HEK293 (cell line): ENCODE results near the gene PIP4K2C.

Experiments used
- GLIS1 ChIP-seq: fragments of 450-650 bp; formaldehyde crosslinking; IDR thresholded peaks from 2 replicates; pipeline ENCODE4 v1.5.1; 2016; ENCODE audit warnings: missing biosample characterization, missing genetic modification characterization
- KLF16 ChIP-seq: fragments of 450-650 bp; formaldehyde crosslinking; IDR thresholded peaks from 2 replicates; pipeline ENCODE4 v1.5.1; 2017; ENCODE audit warnings: missing biosample characterization, missing genetic modification characterization
- OVOL3 ChIP-seq: fragments of 450-650 bp; formaldehyde crosslinking; IDR thresholded peaks from 2 replicates; pipeline ENCODE4 v1.5.1; 2016; ENCODE audit warnings: missing biosample characterization, missing genetic modification characterization
- SALL2 ChIP-seq: fragments of 450-650 bp; formaldehyde crosslinking; IDR thresholded peaks from 2 replicates; pipeline ENCODE4 v1.5.0; 2017; ENCODE audit warnings: missing biosample characterization, mild to moderate bottlenecking, missing genetic modification characterization, borderline replicate concordance
- ZBTB48 ChIP-seq: fragments of 450-650 bp; formaldehyde crosslinking; IDR thresholded peaks from 2 replicates; pipeline ENCODE4 v1.5.1; 2016; ENCODE audit warnings: missing biosample characterization, missing genetic modification characterization
- ZBTB8A ChIP-seq: fragments of 450-650 bp; formaldehyde crosslinking; IDR thresholded peaks from 2 replicates; pipeline ENCODE4 v1.5.1; 2016; ENCODE audit warnings: missing biosample characterization, missing genetic modification characterization
- ZNF132 ChIP-seq: fragments of 450-650 bp; formaldehyde crosslinking; IDR thresholded peaks from 2 replicates; pipeline ENCODE4 v1.5.1; 2017; ENCODE audit warnings: missing biosample characterization, missing genetic modification characterization, borderline replicate concordance
- ZNF133 ChIP-seq: fragments of 450-650 bp; formaldehyde crosslinking; IDR thresholded peaks from 2 replicates; pipeline ENCODE4 v1.5.1; 2016; ENCODE audit warnings: missing biosample characterization, missing genetic modification characterization
- ZNF138 ChIP-seq: fragments of 450-650 bp; formaldehyde crosslinking; IDR thresholded peaks from 2 replicates; pipeline ENCODE4 v1.5.1; 2016; ENCODE audit warnings: missing biosample characterization, missing genetic modification characterization, borderline replicate concordance
- ZNF146 ChIP-seq: fragments of 450-650 bp; formaldehyde crosslinking; IDR thresholded peaks from 2 replicates; pipeline ENCODE4 v1.5.1; 2016; ENCODE audit warnings: missing biosample characterization, missing genetic modification characterization
- ZNF221 ChIP-seq: fragments of 450-650 bp; formaldehyde crosslinking; IDR thresholded peaks from 2 replicates; pipeline ENCODE4 v1.5.1; 2017; ENCODE audit warnings: missing biosample characterization, missing genetic modification characterization, borderline replicate concordance
- ZNF341 ChIP-seq: fragments of 450-650 bp; formaldehyde crosslinking; IDR thresholded peaks from 2 replicates; pipeline ENCODE4; 2016; ENCODE audit warnings: low read depth, missing biosample characterization, missing genetic modification characterization
- ZNF549 ChIP-seq: fragments of 450-650 bp; IDR thresholded peaks from 2 replicates; pipeline ENCODE4 v1.5.1; 2018; ENCODE audit warnings: missing biosample characterization, missing genetic modification characterization, mild to moderate bottlenecking, inconsistent platforms, moderate library complexity
- ZNF560 ChIP-seq: fragments of 450-650 bp; formaldehyde crosslinking; IDR thresholded peaks from 2 replicates; pipeline ENCODE4 v1.5.1; 2017; ENCODE audit warnings: missing biosample characterization, missing genetic modification characterization, borderline replicate concordance
- ZNF561 ChIP-seq: fragments of 450-650 bp; IDR thresholded peaks from 2 replicates; pipeline ENCODE4 v1.5.1; 2018; ENCODE audit warnings: missing biosample characterization, missing genetic modification characterization, borderline replicate concordance
- ZNF626 ChIP-seq: fragments of 450-650 bp; sonication (Bioruptor Pico); formaldehyde crosslinking; IDR thresholded peaks from 2 replicates; pipeline ENCODE4 v1.5.1; 2018; ENCODE audit warnings: missing biosample characterization, missing genetic modification characterization, inconsistent platforms
- ZSCAN23 ChIP-seq: fragments of 450-650 bp; formaldehyde crosslinking; IDR thresholded peaks from 2 replicates; pipeline ENCODE4 v1.5.1; 2016; ENCODE audit warnings: missing biosample characterization, missing genetic modification characterization
- TF ChIP-seq, protein P1 (sequence below): fragments of 450-650 bp; formaldehyde crosslinking; IDR thresholded peaks from 2 replicates; pipeline ENCODE4 v1.5.1; 2016; ENCODE audit warnings: missing biosample characterization, missing genetic modification characterization
- TF ChIP-seq, protein P2 (sequence below): fragments of 450-650 bp; IDR thresholded peaks from 2 replicates; pipeline ENCODE4 v1.5.1; 2018; ENCODE audit warnings: missing biosample characterization, mild to moderate bottlenecking, missing genetic modification characterization
- TF ChIP-seq, protein P3 (sequence below): fragments of 450-650 bp; IDR thresholded peaks from 2 replicates; pipeline ENCODE4 v1.5.1; 2018; ENCODE audit warnings: missing biosample characterization, missing genetic modification characterization
- TF ChIP-seq, protein P4 (sequence below): fragments of 450-650 bp; formaldehyde crosslinking; IDR thresholded peaks from 2 replicates; pipeline ENCODE4; 2016; ENCODE audit warnings: missing biosample characterization, missing genetic modification characterization
- TF ChIP-seq, protein P5 (sequence below): fragments of 450-650 bp; formaldehyde crosslinking; IDR thresholded peaks from 2 replicates; pipeline ENCODE4 v1.5.1; 2016; ENCODE audit warnings: missing biosample characterization, missing genetic modification characterization
- TF ChIP-seq, protein P6 (sequence below): IDR thresholded peaks from 2 replicates; pipeline ENCODE4 v1.6.1; 2011; ENCODE audit warnings: mild to moderate bottlenecking, low read depth, low read length, borderline replicate concordance
- TF ChIP-seq, protein P7 (sequence below): fragments of 450-650 bp; formaldehyde crosslinking; IDR thresholded peaks from 2 replicates; pipeline ENCODE4 v1.5.1; 2017; ENCODE audit warnings: missing biosample characterization, missing genetic modification characterization
- TF ChIP-seq, protein P8 (sequence below): fragments of 450-650 bp; formaldehyde crosslinking; IDR thresholded peaks from 2 replicates; pipeline ENCODE4 v1.5.1; 2017; ENCODE audit warnings: missing biosample characterization, missing genetic modification characterization

Gene PIP4K2C

DNA sequence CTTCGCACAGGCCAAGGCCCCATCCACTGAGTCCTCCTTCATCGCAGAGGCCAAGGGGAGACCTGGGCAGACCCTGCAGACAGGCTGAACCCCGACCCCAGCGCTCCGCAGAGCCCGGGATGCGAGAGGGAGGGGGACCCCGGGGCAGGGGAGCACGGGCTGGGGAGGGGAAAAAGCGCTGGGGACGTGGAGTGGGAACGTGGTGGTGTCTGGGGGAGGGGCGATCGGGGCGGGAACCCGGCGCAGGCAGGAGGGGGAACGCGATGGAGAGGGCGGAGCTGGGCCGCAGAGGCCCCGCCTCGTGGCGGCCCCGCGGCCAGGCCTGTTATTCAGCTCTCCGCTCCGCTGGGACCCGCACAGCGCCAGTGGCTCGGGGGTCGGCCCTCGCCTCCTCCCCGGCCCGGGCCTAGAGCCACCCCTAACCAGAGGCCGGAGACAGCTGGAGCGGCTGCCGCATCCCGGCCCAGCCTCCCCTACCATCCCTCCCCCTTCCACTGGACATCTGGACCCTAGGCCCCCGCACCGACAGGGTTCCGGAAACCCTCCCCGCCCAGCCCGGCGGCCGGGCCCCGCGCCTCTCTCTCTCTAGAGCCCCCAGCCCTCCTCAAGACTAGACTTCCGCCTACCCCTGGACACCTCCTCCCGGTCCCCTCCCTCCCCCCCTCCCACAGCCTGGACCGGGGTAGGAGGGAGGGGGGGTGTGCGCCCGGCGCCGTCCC, 20.3 kb downstream of the PIP4K2C start, which contains the start of gene ARHGEF25 (continued):
- TF ChIP-seq, protein P1, sequence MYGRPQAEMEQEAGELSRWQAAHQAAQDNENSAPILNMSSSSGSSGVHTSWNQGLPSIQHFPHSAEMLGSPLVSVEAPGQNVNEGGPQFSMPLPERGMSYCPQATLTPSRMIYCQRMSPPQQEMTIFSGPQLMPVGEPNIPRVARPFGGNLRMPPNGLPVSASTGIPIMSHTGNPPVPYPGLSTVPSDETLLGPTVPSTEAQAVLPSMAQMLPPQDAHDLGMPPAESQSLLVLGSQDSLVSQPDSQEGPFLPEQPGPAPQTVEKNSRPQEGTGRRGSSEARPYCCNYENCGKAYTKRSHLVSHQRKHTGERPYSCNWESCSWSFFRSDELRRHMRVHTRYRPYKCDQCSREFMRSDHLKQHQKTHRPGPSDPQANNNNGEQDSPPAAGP (tag by site-specific recombination) = peak; percentile 89
- TF ChIP-seq ZNF561 (tag by site-specific recombination) (peak; percentile 77; the same call in 1 of the 2 replicates), ZNF549 (tag by site-specific recombination) (no peak), ZNF341 (tag by site-specific recombination) (peak; percentile 36; the same call in 1 of the 2 replicates), ZNF626 (no peak), KLF16 (tag by site-specific recombination) (peak; percentile 81; the same call in 1 of the 2 replicates), OVOL3 (tag by site-specific recombination) (0 out of 2 replicates have a peak, but pooled peaks have one; percentile 43), ZNF146 (tag by site-specific recombination) (peak; percentile 4; the same call in 1 of the 2 replicates), ZNF138 (tag by site-specific recombination) (no peak), ZNF560 (tag by site-specific recombination) (no peak), ZNF133 (tag by site-specific recombination) (no peak), ZBTB48 (peak; percentile 48), ZBTB8A (peak; percentile 48; the same call in 1 of the 2 replicates), ZSCAN23 (tag by site-specific recombination) (0 out of 2 replicates have a peak, but pooled peaks have one; percentile 17), GLIS1 (tag by site-specific recombination) (peak; percentile 37), ZNF132 (tag by site-specific recombination) (no peak), ZNF221 (tag by site-specific recombination) (no peak), SALL2 (no peak)
- TF ChIP-seq, protein P2, sequence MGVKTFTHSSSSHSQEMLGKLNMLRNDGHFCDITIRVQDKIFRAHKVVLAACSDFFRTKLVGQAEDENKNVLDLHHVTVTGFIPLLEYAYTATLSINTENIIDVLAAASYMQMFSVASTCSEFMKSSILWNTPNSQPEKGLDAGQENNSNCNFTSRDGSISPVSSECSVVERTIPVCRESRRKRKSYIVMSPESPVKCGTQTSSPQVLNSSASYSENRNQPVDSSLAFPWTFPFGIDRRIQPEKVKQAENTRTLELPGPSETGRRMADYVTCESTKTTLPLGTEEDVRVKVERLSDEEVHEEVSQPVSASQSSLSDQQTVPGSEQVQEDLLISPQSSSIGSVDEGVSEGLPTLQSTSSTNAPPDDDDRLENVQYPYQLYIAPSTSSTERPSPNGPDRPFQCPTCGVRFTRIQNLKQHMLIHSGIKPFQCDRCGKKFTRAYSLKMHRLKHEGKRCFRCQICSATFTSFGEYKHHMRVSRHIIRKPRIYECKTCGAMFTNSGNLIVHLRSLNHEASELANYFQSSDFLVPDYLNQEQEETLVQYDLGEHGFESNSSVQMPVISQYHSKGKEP (tag by site-specific recombination) = no peak
- TF ChIP-seq, protein P3, sequence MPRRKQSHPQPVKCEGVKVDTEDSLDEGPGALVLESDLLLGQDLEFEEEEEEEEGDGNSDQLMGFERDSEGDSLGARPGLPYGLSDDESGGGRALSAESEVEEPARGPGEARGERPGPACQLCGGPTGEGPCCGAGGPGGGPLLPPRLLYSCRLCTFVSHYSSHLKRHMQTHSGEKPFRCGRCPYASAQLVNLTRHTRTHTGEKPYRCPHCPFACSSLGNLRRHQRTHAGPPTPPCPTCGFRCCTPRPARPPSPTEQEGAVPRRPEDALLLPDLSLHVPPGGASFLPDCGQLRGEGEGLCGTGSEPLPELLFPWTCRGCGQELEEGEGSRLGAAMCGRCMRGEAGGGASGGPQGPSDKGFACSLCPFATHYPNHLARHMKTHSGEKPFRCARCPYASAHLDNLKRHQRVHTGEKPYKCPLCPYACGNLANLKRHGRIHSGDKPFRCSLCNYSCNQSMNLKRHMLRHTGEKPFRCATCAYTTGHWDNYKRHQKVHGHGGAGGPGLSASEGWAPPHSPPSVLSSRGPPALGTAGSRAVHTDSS (tag by site-specific recombination) = no peak
- TF ChIP-seq, protein P4, sequence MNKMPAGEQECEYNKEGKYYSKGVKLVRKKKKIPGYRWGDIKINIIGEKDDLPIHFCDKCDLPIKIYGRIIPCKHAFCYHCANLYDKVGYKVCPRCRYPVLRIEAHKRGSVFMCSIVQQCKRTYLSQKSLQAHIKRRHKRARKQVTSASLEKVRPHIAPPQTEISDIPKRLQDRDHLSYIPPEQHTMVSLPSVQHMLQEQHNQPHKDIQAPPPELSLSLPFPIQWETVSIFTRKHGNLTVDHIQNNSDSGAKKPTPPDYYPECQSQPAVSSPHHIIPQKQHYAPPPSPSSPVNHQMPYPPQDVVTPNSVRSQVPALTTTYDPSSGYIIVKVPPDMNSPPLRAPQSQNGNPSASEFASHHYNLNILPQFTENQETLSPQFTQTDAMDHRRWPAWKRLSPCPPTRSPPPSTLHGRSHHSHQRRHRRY (tag by site-specific recombination) = no peak
- TF ChIP-seq, protein P5, sequence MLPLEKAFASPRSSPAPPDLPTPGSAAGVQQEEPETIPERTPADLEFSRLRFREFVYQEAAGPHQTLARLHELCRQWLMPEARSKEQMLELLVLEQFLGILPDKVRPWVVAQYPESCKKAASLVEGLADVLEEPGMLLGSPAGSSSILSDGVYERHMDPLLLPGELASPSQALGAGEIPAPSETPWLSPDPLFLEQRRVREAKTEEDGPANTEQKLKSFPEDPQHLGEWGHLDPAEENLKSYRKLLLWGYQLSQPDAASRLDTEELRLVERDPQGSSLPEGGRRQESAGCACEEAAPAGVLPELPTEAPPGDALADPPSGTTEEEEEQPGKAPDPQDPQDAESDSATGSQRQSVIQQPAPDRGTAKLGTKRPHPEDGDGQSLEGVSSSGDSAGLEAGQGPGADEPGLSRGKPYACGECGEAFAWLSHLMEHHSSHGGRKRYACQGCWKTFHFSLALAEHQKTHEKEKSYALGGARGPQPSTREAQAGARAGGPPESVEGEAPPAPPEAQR (tag by site-specific recombination) = no peak
- TF ChIP-seq, protein P6, sequence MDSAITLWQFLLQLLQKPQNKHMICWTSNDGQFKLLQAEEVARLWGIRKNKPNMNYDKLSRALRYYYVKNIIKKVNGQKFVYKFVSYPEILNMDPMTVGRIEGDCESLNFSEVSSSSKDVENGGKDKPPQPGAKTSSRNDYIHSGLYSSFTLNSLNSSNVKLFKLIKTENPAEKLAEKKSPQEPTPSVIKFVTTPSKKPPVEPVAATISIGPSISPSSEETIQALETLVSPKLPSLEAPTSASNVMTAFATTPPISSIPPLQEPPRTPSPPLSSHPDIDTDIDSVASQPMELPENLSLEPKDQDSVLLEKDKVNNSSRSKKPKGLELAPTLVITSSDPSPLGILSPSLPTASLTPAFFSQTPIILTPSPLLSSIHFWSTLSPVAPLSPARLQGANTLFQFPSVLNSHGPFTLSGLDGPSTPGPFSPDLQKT = no peak
- TF ChIP-seq, protein P7, sequence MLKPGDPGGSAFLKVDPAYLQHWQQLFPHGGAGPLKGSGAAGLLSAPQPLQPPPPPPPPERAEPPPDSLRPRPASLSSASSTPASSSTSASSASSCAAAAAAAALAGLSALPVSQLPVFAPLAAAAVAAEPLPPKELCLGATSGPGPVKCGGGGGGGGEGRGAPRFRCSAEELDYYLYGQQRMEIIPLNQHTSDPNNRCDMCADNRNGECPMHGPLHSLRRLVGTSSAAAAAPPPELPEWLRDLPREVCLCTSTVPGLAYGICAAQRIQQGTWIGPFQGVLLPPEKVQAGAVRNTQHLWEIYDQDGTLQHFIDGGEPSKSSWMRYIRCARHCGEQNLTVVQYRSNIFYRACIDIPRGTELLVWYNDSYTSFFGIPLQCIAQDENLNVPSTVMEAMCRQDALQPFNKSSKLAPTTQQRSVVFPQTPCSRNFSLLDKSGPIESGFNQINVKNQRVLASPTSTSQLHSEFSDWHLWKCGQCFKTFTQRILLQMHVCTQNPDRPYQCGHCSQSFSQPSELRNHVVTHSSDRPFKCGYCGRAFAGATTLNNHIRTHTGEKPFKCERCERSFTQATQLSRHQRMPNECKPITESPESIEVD (tag by site-specific recombination) = no peak
- TF ChIP-seq, protein P8, sequence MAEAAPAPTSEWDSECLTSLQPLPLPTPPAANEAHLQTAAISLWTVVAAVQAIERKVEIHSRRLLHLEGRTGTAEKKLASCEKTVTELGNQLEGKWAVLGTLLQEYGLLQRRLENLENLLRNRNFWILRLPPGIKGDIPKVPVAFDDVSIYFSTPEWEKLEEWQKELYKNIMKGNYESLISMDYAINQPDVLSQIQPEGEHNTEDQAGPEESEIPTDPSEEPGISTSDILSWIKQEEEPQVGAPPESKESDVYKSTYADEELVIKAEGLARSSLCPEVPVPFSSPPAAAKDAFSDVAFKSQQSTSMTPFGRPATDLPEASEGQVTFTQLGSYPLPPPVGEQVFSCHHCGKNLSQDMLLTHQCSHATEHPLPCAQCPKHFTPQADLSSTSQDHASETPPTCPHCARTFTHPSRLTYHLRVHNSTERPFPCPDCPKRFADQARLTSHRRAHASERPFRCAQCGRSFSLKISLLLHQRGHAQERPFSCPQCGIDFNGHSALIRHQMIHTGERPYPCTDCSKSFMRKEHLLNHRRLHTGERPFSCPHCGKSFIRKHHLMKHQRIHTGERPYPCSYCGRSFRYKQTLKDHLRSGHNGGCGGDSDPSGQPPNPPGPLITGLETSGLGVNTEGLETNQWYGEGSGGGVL (tag by site-specific recombination) = peak; percentile 92
